PC-9 (cell line): ENCODE results near the gene NFIA. TPM values are rescaled to one million over a fixed set of nuclear protein-coding genes. Genes with fewer than 3 reads are reported as not detected.

ENCODE experiments used
- BruUV-seq: library from RNA; stranded (reverse); fragments of 400-500 nt; replicated peaks from 2 replicates; lab custom pipeline; 2021; lab: Mats Ljungman, UMichigan
- CTCF ChIA-PET: fragments of 300-600 bp; sonication (Branson Sonifier 250); formaldehyde crosslinking; loops from one replicate; lab custom pipeline; 2022; ENCODE audit warnings: antibody characterized with exemption; lab: Charles Lee
- POLR2A ChIA-PET: fragments of 300-600 bp; sonication (Branson Sonifier 250); formaldehyde crosslinking; loops from one replicate; lab custom pipeline; 2022; ENCODE audit warnings: antibody characterized with exemption; ENCODE audit not compliant: unreplicated experiment; lab: Charles Lee
- DNase-seq, 2 experiments: peaks; one replicate each; pipeline versions ENCODE4 v3.0.0 to v3.0.0-alpha.2; 2015 to 2022; ENCODE audit warnings: mixed read lengths in 1 of 2
- H2AFZ ChIP-seq: fragments of 200-600 bp; sonication (generic); 2 replicates; pipeline ENCODE4 v1.8.1; 2017; ENCODE audit warnings: antibody characterized with exemption
- H3F3A ChIP-seq: fragments of 200-600 bp; sonication (generic); 2 replicates; pipeline ENCODE4 v1.8.1; 2017; ENCODE audit warnings: antibody characterized with exemption, mild to moderate bottlenecking, low read depth; ENCODE audit not compliant: insufficient read depth
- H3K27ac ChIP-seq: fragments of 200-600 bp; sonication (generic); 2 replicates; pipeline ENCODE4 v1.6.1; 2016; ENCODE audit warnings: mixed run types
- H3K27me3 ChIP-seq: fragments of 200-600 bp; sonication (generic); 2 replicates; pipeline ENCODE4 v1.6.1; 2016; ENCODE audit warnings: low read depth, mixed run types; ENCODE audit not compliant: insufficient read depth
- H3K36me3 ChIP-seq: fragments of 200-600 bp; sonication (generic); 2 replicates; pipeline ENCODE4 v1.6.1; 2016; ENCODE audit warnings: low read depth, mixed run types
- H3K4me1 ChIP-seq: fragments of 200-600 bp; sonication (generic); replicated peaks from 2 replicates; pipeline ENCODE4 v1.6.1; 2016; ENCODE audit warnings: mixed run types; ENCODE audit not compliant: insufficient read depth
- H3K4me2 ChIP-seq: fragments of 200-600 bp; sonication (generic); 2 replicates; pipeline ENCODE4 v1.6.1; 2017; ENCODE audit warnings: mixed run types
- H3K4me3 ChIP-seq: fragments of 200-600 bp; sonication (generic); 2 replicates; pipeline ENCODE4 v1.6.1; 2016; ENCODE audit warnings: mixed run types
- H3K79me2 ChIP-seq: fragments of 200-600 bp; sonication (generic); 2 replicates; pipeline ENCODE4 v1.6.1; 2017; ENCODE audit warnings: low read depth, mixed run types
- H3K9me2 ChIP-seq: fragments of 200-600 bp; sonication (generic); 2 replicates; pipeline ENCODE4 v1.8.1; 2017; ENCODE audit warnings: mild to moderate bottlenecking; ENCODE audit not compliant: insufficient read depth
- H3K9me3 ChIP-seq: fragments of 200-600 bp; sonication (generic); 2 replicates; pipeline ENCODE4 v1.8.1; 2016; ENCODE audit warnings: low read depth; ENCODE audit not compliant: insufficient read depth
- H4K20me1 ChIP-seq: fragments of 200-600 bp; sonication (generic); 2 replicates; pipeline ENCODE4 v1.8.1; 2017; ENCODE audit not compliant: insufficient read depth
- CTCF ChIP-seq: fragments of 200-600 bp; sonication (generic); conservative IDR thresholded peaks from 2 replicates; pipeline ENCODE4 v1.6.1; 2017; ENCODE audit warnings: mixed run types, antibody characterized with exemption, mild to moderate bottlenecking, moderate library complexity
- EZH2 ChIP-seq: fragments of 200-600 bp; sonication (generic); IDR thresholded peaks from 2 replicates; pipeline ENCODE4 v1.8.0; 2017; ENCODE audit warnings: antibody characterized with exemption, low read depth
- intact Hi-C: fragments of 100-400 bp; cut with micrococcal nuclease; formaldehyde crosslinking; loops from one replicate; pipeline ENCODE4 v1.10.0; 2022; ENCODE audit not compliant: unreplicated experiment
- total RNA-seq: library from RNA; stranded (reverse); gene quantifications from 2 replicates; pipeline ENCODE4 v1.2.3, GENCODE V29; 2021

NFIA gene
- total RNA-seq, 1 experiment from 2014 or later = 26.7 TPM

DNA sequence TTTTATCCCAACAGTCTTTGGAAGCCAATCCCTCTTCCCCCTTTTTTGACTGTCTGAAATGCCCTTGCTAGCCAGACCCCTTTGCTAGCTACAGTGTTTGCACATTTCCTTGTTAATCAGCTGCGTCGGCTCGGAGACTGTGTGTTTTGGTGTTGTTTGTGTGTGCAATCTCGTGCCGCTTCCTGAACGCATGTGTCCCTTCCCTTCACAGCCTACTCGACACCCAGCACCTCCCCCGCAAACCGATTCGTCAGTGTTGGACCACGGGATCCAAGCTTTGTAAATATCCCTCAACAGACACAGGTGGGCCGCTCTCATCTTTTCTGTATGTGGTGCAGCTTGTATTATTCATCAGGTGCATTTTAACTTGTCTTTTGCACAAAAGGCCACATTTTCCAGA is 343.9 kb downstream of the NFIA start:
- H2AFZ ChIP-seq = no peak overlapping the region
- POLR2A ChIA-PET = no interaction called here
- H3K79me2 ChIP-seq = no peaks in the 10 kb centered on the region
- H3K4me1 ChIP-seq = peaks cover 33% of the 10 kb centered on the region
- intact Hi-C loops = no loop called here
- H4K20me1 ChIP-seq = no peaks in the 10 kb centered on the region
- no TSS peak for BruUV-seq
- DNase-seq = no peak
- no peak overlapping the region for H3K4me3 ChIP-seq
- no peaks in the 10 kb centered on the region for H3K9me3 ChIP-seq
- TF ChIP-seq EZH2 (no peak), CTCF (no peak)
- H3K27me3 ChIP-seq = no peaks in the 10 kb centered on the region
- peaks cover 4% of the 10 kb centered on the region; the same call in 1 of the 2 replicates for H3F3A ChIP-seq
- H3K36me3 ChIP-seq = 0 out of 2 replicates have a peak, but pooled peaks cover 3% of the 10 kb centered on the region
- H3K4me2 ChIP-seq = no peak overlapping the region
- no peak overlapping the region for H3K27ac ChIP-seq
- CTCF ChIA-PET = no interaction called here
- no peaks in the 10 kb centered on the region for H3K9me2 ChIP-seq

DNA sequence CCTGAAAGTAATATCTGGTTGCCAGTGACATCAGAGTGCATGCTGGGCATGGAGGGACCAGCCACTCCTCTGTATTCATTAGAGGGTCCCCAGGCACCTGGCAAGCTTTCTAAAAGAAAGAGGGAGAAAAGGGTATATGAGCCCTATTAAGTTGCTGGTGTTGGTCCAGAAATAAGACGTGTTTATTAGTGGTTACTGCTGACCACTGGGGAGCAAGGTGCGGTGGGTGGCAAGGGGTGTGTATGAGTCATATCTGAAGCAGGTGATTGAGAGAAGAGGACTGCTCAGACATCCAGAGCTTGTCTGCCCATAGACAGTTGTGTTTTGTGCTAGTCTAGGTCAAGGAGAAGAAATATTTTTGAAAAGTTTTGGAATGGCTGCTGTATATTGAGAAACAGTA is 344.5 kb downstream of the NFIA start:
- Histone ChIP-seq H4K20me1 (no peaks in the 10 kb centered on the region), H3K4me1 (peaks cover 33% of the 10 kb centered on the region), H3K4me2 (no peak overlapping the region), H2AFZ (no peak overlapping the region), H3F3A (peaks cover 4% of the 10 kb centered on the region; the same call in 1 of the 2 replicates), H3K79me2 (no peaks in the 10 kb centered on the region), H3K36me3 (0 out of 2 replicates have a peak, but pooled peaks cover 3% of the 10 kb centered on the region), H3K27ac (no peak overlapping the region), H3K9me2 (no peaks in the 10 kb centered on the region), H3K9me3 (no peaks in the 10 kb centered on the region), H3K27me3 (no peaks in the 10 kb centered on the region), H3K4me3 (no peak overlapping the region)
- no peak for TF ChIP-seq CTCF
- no peak for TF ChIP-seq EZH2
- ChIA-PET CTCF (no interaction called here), POLR2A (no interaction called here)
- intact Hi-C loops = no loop called here
- DNase-seq = no peak
- no TSS peak for BruUV-seq

- H3K9me3 ChIP-seq = no peaks in the 10 kb centered on the region
- H3F3A ChIP-seq = peaks cover 4% of the 10 kb centered on the region; the same call in 1 of the 2 replicates
- no peak for TF ChIP-seq CTCF
- TF ChIP-seq EZH2 = no peak
- H3K27me3 ChIP-seq = no peaks in the 10 kb centered on the region
- intact Hi-C loops = no loop called here
- H3K36me3 ChIP-seq = 0 out of 2 replicates have a peak, but pooled peaks cover 3% of the 10 kb centered on the region
- H3K4me1 ChIP-seq = peaks cover 33% of the 10 kb centered on the region
- ChIA-PET POLR2A (no interaction called here), CTCF (no interaction called here)
- H3K4me2 ChIP-seq = no peak overlapping the region
- no TSS peak for BruUV-seq
- no peak overlapping the region for H3K27ac ChIP-seq
- no peak overlapping the region for H3K4me3 ChIP-seq
- no peaks in the 10 kb centered on the region for H3K9me2 ChIP-seq
- no peak overlapping the region for H2AFZ ChIP-seq
- H3K79me2 ChIP-seq = no peaks in the 10 kb centered on the region
- H4K20me1 ChIP-seq = no peaks in the 10 kb centered on the region
- DNase-seq = no peak
Measured at GRCh38 chr1:61427510-61427909, 345.1 kb downstream of the NFIA start.
